OCI-LY1 (cell line): ENCODE results near the gene RAPGEF5.

ENCODE experiments used
- H2AFZ ChIP-seq: fragments of 200-600 bp; sonication (generic), shearing (Covaris generic); 2 replicates; pipeline ENCODE4 v1.6.0; 2014; ENCODE audit warnings: antibody characterized with exemption, mild to moderate bottlenecking, low read length
- H3F3A ChIP-seq: fragments of 200-600 bp; sonication (generic), shearing (Covaris generic); 2 replicates; pipeline ENCODE4 v1.6.0; 2014; ENCODE audit warnings: mild to moderate bottlenecking, antibody characterized with exemption, low read length, moderate library complexity; ENCODE audit not compliant: insufficient read depth
- H3K27ac ChIP-seq: fragments of 200-600 bp; sonication (generic); 2 replicates; pipeline ENCODE4 v1.5.1; 2014; ENCODE audit warnings: low read length, mixed run types, mild to moderate bottlenecking, low read depth; ENCODE audit not compliant: poor library complexity, severe bottlenecking
- H3K27me3 ChIP-seq: fragments of 200-600 bp; sonication (generic); 2 replicates; pipeline ENCODE4 v1.6.0; 2014; ENCODE audit warnings: antibody characterized with exemption, mild to moderate bottlenecking, low read length, moderate library complexity; ENCODE audit not compliant: insufficient read depth
- H3K36me3 ChIP-seq: fragments of 200-600 bp; sonication (generic); 2 replicates; pipeline ENCODE4 v1.6.1; 2014; ENCODE audit warnings: mild to moderate bottlenecking, antibody characterized with exemption, low read length, moderate library complexity, mixed read lengths; ENCODE audit not compliant: insufficient read depth
- H3K4me1 ChIP-seq: fragments of 200-600 bp; sonication (generic); 2 replicates; pipeline ENCODE4 v1.5.1; 2014; ENCODE audit warnings: mild to moderate bottlenecking, low read length, moderate library complexity; ENCODE audit not compliant: insufficient read depth, severe bottlenecking
- H3K4me2 ChIP-seq: fragments of 200-600 bp; sonication (generic), shearing (Covaris generic); 2 replicates; pipeline ENCODE4 v1.6.1; 2014; ENCODE audit warnings: low read length
- H3K4me3 ChIP-seq: fragments of 200-600 bp; sonication (generic); 2 replicates; pipeline ENCODE4 v1.5.1; 2014; ENCODE audit warnings: low read length, low read depth, mild to moderate bottlenecking, mixed read lengths; ENCODE audit not compliant: poor library complexity, severe bottlenecking
- H3K79me2 ChIP-seq: fragments of 200-600 bp; shearing (Covaris generic); 2 replicates; pipeline ENCODE4 v1.6.1; 2016; ENCODE audit warnings: mixed run types, low read length, mixed read lengths; ENCODE audit not compliant: insufficient read depth
- H3K9ac ChIP-seq: fragments of 200-600 bp; sonication (generic), shearing (Covaris generic); 2 replicates; pipeline ENCODE4 v1.6.1; 2014; ENCODE audit warnings: mild to moderate bottlenecking, low read length, mixed read lengths
- H3K9me2 ChIP-seq: fragments of 200-600 bp; sonication (generic), shearing (Covaris generic); 2 replicates; pipeline ENCODE4 v1.6.1; 2014; ENCODE audit warnings: low read depth, mild to moderate bottlenecking, low read length, mixed read lengths
- H3K9me3 ChIP-seq: fragments of 200-600 bp; shearing (Covaris generic); 2 replicates; pipeline ENCODE4 v1.6.1; 2014; ENCODE audit warnings: low read length, mixed read lengths
- H4K20me1 ChIP-seq: fragments of 200-600 bp; sonication (generic), shearing (Covaris generic); 2 replicates; pipeline ENCODE4 v1.6.0; 2016; ENCODE audit warnings: mild to moderate bottlenecking, low read length; ENCODE audit not compliant: insufficient read depth
- CTCF ChIP-seq: fragments of 200-600 bp; sonication (generic), shearing (Covaris generic); IDR thresholded peaks from 2 replicates; pipeline ENCODE4 v1.5.1; 2017; ENCODE audit warnings: mild to moderate bottlenecking, antibody characterized with exemption, low read length, moderate library complexity, mixed read lengths
- EZH2 ChIP-seq: fragments of 200-600 bp; sonication (generic), shearing (Covaris generic); IDR thresholded peaks from 2 replicates; pipeline ENCODE4 v1.8.0; 2017; ENCODE audit warnings: borderline replicate concordance, mixed run types, mild to moderate bottlenecking, antibody characterized with exemption, low read length, moderate library complexity, mixed read lengths

RAPGEF5 gene

GRCh38 chr7:22295402-22296264, 61.3 kb downstream of the RAPGEF5 start:
- Histone ChIP-seq H2AFZ (no peak overlapping the region), H3K27ac (no peak overlapping the region), H3K4me3 (no peak overlapping the region), H3K9ac (no peak overlapping the region), H3K27me3 (no peaks in the 10 kb centered on the region), H3K4me1 (no peaks in the 10 kb centered on the region), H3K9me2 (no peaks in the 10 kb centered on the region), H3K36me3 (peaks cover 59% of the 10 kb centered on the region), H4K20me1 (no peaks in the 10 kb centered on the region), H3K79me2 (no peaks in the 10 kb centered on the region), H3F3A (no peaks in the 10 kb centered on the region), H3K9me3 (no peaks in the 10 kb centered on the region), H3K4me2 (no peak overlapping the region)
- TF ChIP-seq CTCF, result no peak
- no peak for TF ChIP-seq EZH2

- Histone ChIP-seq H3K4me1 (no peaks in the 10 kb centered on the region), H3K9me3 (no peaks in the 10 kb centered on the region), H3K9ac (no peak overlapping the region), H3K36me3 (peaks cover 59% of the 10 kb centered on the region), H3K4me2 (no peak overlapping the region), H3K27me3 (no peaks in the 10 kb centered on the region), H3K27ac (no peak overlapping the region), H3K79me2 (no peaks in the 10 kb centered on the region), H4K20me1 (no peaks in the 10 kb centered on the region), H2AFZ (no peak overlapping the region), H3K4me3 (no peak overlapping the region), H3F3A (no peaks in the 10 kb centered on the region), H3K9me2 (no peaks in the 10 kb centered on the region)
- TF ChIP-seq CTCF (no peak), EZH2 (no peak)
Observed at GRCh38 chr7:22292531-22292930, 64.4 kb downstream of the RAPGEF5 start.

GRCh38 chr7:22291977-22292376, 65.0 kb downstream of the RAPGEF5 start:
- H3K9ac ChIP-seq, result no peak overlapping the region
- H4K20me1 ChIP-seq, result no peaks in the 10 kb centered on the region
- peaks cover 62% of the 10 kb centered on the region for H3K36me3 ChIP-seq
- no peaks in the 10 kb centered on the region for H3F3A ChIP-seq
- H3K4me2 ChIP-seq, result no peak overlapping the region
- H3K27me3 ChIP-seq, result no peaks in the 10 kb centered on the region
- no peak for TF ChIP-seq CTCF
- no peak for TF ChIP-seq EZH2
- H3K79me2 ChIP-seq, result no peaks in the 10 kb centered on the region
- H3K9me3 ChIP-seq, result no peaks in the 10 kb centered on the region
- H2AFZ ChIP-seq, result no peak overlapping the region
- H3K27ac ChIP-seq, result no peak overlapping the region
- H3K4me1 ChIP-seq, result no peaks in the 10 kb centered on the region
- no peak overlapping the region for H3K4me3 ChIP-seq
- no peaks in the 10 kb centered on the region for H3K9me2 ChIP-seq
